ENCODE results near the gene GFPT2.

DNA sequence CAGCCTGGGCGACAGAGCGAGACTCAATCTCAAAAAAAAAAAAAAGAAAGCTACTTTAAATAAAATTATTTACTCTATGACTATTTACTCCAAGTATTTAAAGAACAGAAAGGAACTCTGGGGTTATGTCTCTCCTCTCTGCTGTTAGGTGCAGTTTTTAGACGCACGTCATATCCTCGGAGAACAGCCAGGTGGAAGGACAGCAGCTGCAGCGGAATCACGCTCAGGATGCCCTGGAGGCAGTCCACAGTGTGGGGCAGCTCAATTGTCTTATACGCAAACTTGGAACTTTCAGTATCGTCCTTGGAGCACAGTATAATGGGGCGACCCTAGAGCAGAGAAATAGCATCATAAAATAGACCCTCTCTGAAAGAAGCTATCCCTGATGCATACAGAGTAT lies 50.9 kb downstream of the GFPT2 start:
- TF ChIP-seq POLR2A (IDR thresholded peaks at IDR 0.05; ENCODE audit: low read length) = no peak
- no peak for TF ChIP-seq GATA1 (IDR thresholded peaks at IDR 0.05; ENCODE audit: low read depth, low read length)
